A549 (cell line): Measurements from ENCODE around the gene ZNF774.

ENCODE experiments used
- CHD2 ChIP-seq: fragments of 150-350 bp; IDR thresholded peaks from 2 replicates; pipeline ENCODE4 v1.6.1; 2014; ENCODE audit warnings: low read length; ENCODE audit not compliant: partially characterized antibody
- CTCF ChIP-seq: fragments of >200 bp; sonication (Bioruptor Twin); formaldehyde crosslinking; IDR thresholded peaks from 3 replicates; pipeline ENCODE4 v1.5.1; 2016
- FOSL2 ChIP-seq, 2 experiments: fragments of 450-650 bp in 1 of 2; fragments of >200 bp in 1 of 2; sonication (Bioruptor Twin) in 1 of 2; formaldehyde crosslinking; IDR thresholded peaks; 2 replicates each; pipeline versions ENCODE4 v1.5.0 to v1.6.1; 2016 to 2020; ENCODE audit warnings: mild to moderate bottlenecking in 1 of 2, moderate library complexity in 1 of 2
- RCOR1 ChIP-seq: fragments of 150-350 bp; IDR thresholded peaks from 2 replicates; pipeline ENCODE4 v1.6.1; 2014; ENCODE audit warnings: antibody characterized with exemption, low read length, low read depth
- REST ChIP-seq: fragments of 200-600 bp; sonication (generic); IDR thresholded peaks from 2 replicates; pipeline ENCODE4 v1.6.1; 2016; ENCODE audit warnings: antibody characterized with exemption, mild to moderate bottlenecking, moderate library complexity

DNA sequence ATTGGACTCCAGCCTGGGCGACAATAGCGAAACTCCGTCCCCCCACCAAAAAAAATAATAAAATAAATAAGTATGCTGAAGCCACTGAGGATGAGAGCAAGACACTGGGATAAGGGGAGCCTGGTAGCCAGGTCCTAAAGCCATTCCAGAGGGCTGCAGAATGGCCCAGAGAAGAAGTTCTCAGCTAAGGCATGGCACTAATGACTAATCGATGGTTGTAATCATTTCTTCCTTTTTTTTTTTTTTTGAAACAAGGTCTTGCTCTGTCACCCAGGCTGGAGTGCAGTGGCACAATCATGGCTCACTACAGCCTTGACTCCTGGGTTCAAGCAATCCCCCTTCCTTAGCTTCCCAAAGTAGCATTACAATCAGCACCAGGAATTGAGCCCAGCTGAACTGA is 25.6 kb upstream of the ZNF774 start:
- TF ChIP-seq REST, result no peak
- TF ChIP-seq RCOR1, result no peak
- no peak for TF ChIP-seq CHD2
- TF ChIP-seq CTCF, result no peak
- no peak for TF ChIP-seq FOSL2 (IDR thresholded peaks at IDR 0.05)
- no peak for TF ChIP-seq FOSL2 (CRISPR knock-in tag; IDR thresholded peaks at IDR 0.05)
